Colonic mucosa (tissue), 4 donors: ENCODE data around the gene CHRDL2. TPM values are rescaled to one million over a fixed set of nuclear protein-coding genes. Genes with fewer than 3 reads are reported as not detected.

Experiments
- DNase-seq: peaks from one replicate; pipeline ENCODE4 v3.0.0-alpha.2; 2020
- H3K27ac ChIP-seq: fragments of 200-600 bp; one replicate; pipeline ENCODE4 v1.8.0; 2021
- H3K27me3 ChIP-seq: fragments of 200-600 bp; one replicate; pipeline ENCODE4 v1.8.0; 2021
- H3K36me3 ChIP-seq: fragments of 200-600 bp; one replicate; pipeline ENCODE4 v1.8.0; 2021
- H3K4me1 ChIP-seq: fragments of 200-600 bp; one replicate; pipeline ENCODE4 v1.8.0; 2021; ENCODE audit warnings: mild to moderate bottlenecking
- H3K4me3 ChIP-seq: fragments of 200-600 bp; one replicate; pipeline ENCODE4 v1.8.0; 2021
- H3K9ac ChIP-seq, 2 donors: one replicate each; pipeline ENCODE4 v1.7.0; 2013; ENCODE audit warnings: control low read depth in 2 of 2, low read depth in 2 of 2, low read length in 2 of 2
- H3K9me3 ChIP-seq: fragments of 200-600 bp; one replicate; pipeline ENCODE4 v1.8.0; 2021
- intact Hi-C: fragments of 100-400 bp; cut with DNase I; formaldehyde crosslinking; loops from one replicate; pipeline ENCODE4 v1.14.1; 2022
- total RNA-seq, 2 donors: library from RNA; stranded (reverse); fragmentation: NEBNext Ultra II Directional in 1 of 2; extraction: Animal tissue kit (Norgen Biotek cat#: 25700) in 1 of 2; gene quantifications; one replicate each; pipeline ENCODE4 v1.2.1, GENCODE V29; 2021
- TF ChIP-seq, protein P1 (sequence below): fragments of 200-600 bp; IDR thresholded peaks from one replicate; pipeline ENCODE4 v1.8.0; 2022; ENCODE audit warnings: antibody characterized with exemption, mild to moderate bottlenecking
- donor health status: healthy.
- donor health status: DM: no; HTN: no; CAD: no.
- donor health status: DM: no; HTN: no; CAD: no.

Gene CHRDL2
- total RNA-seq, 2 donors from 2014 or later = 0.42 to 26.5 TPM

DNA sequence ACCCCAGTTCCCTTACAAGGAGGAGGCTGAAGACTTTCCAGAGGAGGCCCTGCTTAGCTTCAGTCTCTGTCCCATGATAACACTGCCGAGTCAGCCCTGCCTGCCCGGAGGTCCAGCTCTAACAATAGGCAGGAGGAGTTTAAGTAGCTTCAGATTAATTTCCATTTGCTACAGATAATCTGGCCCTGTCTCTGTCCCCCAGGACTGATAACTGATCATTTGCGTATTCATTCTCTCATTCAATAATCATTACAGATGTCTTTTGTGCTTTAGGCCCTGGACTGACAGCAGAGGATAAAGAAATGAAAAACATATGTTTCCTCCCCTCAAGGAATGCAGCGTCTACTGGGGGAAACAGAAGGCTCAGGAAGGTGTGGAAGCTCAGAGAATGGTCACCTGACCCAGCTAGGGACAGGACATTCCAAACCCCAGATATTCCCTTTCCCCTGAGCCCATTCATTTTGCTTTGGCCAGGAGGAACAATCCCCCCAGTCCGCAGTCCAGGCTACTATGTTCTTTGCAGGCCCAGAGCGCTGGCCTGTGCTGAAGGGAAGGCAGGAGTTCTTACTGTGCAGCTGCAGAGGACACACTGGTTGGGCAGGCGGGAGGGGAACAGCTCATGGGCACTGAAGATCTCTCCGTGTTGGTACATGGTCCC is 20.8 kb downstream of the CHRDL2 start:
- Histone ChIP-seq H3K27me3 (no peaks in the 10 kb centered on the region), H3K4me1 (no peaks in the 10 kb centered on the region), H3K9ac (no peak overlapping the region), H3K4me3 (no peak overlapping the region), H3K36me3 (no peaks in the 10 kb centered on the region), H3K27ac (no peak overlapping the region), H3K9me3 (no peaks in the 10 kb centered on the region)
- no peak for DNase-seq
- intact Hi-C loops = no loop called here
- TF ChIP-seq, protein P1, sequence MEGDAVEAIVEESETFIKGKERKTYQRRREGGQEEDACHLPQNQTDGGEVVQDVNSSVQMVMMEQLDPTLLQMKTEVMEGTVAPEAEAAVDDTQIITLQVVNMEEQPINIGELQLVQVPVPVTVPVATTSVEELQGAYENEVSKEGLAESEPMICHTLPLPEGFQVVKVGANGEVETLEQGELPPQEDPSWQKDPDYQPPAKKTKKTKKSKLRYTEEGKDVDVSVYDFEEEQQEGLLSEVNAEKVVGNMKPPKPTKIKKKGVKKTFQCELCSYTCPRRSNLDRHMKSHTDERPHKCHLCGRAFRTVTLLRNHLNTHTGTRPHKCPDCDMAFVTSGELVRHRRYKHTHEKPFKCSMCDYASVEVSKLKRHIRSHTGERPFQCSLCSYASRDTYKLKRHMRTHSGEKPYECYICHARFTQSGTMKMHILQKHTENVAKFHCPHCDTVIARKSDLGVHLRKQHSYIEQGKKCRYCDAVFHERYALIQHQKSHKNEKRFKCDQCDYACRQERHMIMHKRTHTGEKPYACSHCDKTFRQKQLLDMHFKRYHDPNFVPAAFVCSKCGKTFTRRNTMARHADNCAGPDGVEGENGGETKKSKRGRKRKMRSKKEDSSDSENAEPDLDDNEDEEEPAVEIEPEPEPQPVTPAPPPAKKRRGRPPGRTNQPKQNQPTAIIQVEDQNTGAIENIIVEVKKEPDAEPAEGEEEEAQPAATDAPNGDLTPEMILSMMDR = no peak

DNA sequence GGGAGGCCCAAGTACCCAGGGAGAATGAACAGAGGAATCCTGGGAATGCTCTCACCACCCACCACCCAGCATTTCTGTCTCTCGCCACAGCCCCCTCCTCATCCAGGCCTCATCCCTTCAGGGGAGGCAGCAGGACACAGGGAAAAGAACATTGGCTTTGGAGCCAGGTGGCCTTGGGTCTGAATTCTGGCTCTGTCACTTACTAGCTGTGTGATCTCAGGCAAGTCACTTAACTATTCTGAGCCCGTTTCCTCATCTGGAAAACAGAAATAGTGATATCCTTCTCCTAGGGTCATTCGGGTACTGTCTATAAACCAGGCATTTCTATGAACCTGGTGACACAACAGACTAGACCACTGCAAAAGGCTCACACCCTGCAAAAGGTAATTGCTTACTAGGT is 22.1 kb downstream of the CHRDL2 start:
- no peaks in the 10 kb centered on the region for H3K9me3 ChIP-seq
- TF ChIP-seq, protein P1 = no peak
- no peak overlapping the region for H3K27ac ChIP-seq
- no peak for DNase-seq
- no peak overlapping the region for H3K4me3 ChIP-seq
- no peaks in the 10 kb centered on the region for H3K36me3 ChIP-seq
- H3K9ac ChIP-seq = no peak overlapping the region
- no peaks in the 10 kb centered on the region for H3K4me1 ChIP-seq
- intact Hi-C loops = no loop called here
- H3K27me3 ChIP-seq = no peaks in the 10 kb centered on the region

DNA sequence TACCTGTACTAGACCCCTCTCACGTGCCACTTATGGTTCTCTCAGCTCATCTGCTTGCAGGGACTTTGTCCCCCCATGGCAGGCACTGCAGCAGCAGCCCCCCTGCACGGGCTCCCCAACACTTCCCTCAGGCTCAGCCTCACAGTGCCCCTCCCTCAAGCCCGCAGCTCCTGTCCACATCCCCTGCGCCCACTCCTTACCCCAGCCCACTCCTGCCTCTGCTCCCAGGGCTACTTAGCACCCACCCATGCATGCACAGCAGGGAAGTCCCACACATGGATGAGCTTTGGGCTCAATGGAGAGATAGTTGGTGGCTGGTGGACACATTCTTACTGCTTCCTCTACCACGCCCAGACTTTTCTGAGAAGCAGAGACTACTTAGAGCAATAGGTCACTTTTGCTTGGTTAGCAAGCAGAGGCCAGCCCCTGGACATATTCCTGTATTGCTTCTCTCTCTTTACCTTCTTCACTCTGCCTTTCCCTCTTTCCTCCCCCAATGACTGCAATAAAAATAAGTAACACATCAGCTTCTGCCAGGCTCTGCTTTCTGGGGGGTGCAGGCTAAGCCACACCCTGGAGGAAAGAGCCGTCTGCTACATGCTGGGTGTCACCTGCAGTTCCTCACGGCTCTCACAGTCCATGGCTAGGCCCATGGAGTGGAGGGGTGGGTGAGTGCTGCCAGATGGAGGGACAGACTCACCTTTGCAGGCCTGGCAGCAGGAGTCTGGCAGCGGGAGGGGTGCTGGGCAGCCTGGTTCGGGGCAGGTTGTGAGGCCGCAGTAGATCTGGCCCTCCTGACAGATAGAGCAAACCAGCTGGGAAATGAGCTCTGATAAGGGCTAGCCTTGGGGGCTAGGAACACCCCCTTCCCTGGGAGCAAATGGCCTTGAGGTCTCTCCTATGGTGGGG is 23.4 kb downstream of the CHRDL2 start:
- intact Hi-C loops = no loop called here

DNA sequence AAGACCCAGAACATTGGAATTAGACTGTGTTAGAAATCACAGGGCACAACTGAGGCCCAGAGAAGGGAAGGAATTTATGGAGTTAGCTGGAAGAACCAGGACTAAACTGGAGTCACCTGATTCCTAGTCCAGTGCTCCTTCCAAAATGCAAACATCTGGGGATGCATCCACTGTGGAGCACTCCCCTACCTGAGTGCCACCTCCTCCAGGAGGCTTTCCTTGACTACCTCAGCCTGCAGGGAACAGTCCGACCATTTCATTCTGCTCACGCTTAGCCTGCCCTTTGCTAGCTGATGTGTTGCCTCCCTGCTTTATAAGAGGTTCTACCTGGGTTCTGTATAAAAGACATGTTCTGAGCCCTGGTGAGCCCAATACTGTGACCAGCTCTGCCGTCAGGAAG is 24.0 kb downstream of the CHRDL2 start:
- Histone ChIP-seq H3K4me3 (no peak overlapping the region), H3K36me3 (no peaks in the 10 kb centered on the region), H3K27ac (no peak overlapping the region), H3K9ac (no peak overlapping the region), H3K27me3 (no peaks in the 10 kb centered on the region), H3K4me1 (no peaks in the 10 kb centered on the region), H3K9me3 (no peaks in the 10 kb centered on the region)
- intact Hi-C loops = no loop called here
- DNase-seq = no peak
- TF ChIP-seq, protein P1 = no peak

More for the DNA sequence above, 23.4 kb downstream of the CHRDL2 start:
- Histone ChIP-seq H3K27ac (no peak overlapping the region), H3K36me3 (no peaks in the 10 kb centered on the region), H3K27me3 (no peaks in the 10 kb centered on the region), H3K4me1 (no peaks in the 10 kb centered on the region), H3K9ac (no peak overlapping the region), H3K9me3 (no peaks in the 10 kb centered on the region), H3K4me3 (no peak overlapping the region)
- DNase-seq = no peak
- TF ChIP-seq, protein P1 = no peak

DNA sequence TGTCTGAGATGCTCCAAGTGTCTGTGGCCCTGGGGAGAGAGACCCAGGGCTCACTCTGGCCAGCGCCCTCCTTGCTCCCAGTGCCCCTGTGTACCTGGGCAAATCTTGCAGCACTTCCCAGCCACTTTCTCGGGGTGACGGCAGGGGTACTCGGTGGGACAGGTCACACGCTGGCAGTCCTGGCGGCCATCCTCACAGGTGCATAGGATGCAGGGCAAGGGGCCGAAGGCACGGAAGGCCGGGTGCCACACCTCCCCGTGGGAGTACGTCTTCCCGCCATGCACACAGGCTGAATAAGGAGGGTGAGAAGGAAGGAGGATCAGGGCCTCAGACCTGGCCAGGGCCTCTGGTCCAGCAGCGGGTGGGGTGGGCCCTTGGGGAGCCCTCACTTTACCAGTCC is 28.0 kb downstream of the CHRDL2 start:
- Histone ChIP-seq H3K9me3 (no peaks in the 10 kb centered on the region), H3K4me3 (no peak overlapping the region), H3K36me3 (no peaks in the 10 kb centered on the region), H3K9ac (no peak overlapping the region), H3K4me1 (no peaks in the 10 kb centered on the region), H3K27me3 (no peaks in the 10 kb centered on the region), H3K27ac (no peak overlapping the region)
- TF ChIP-seq, protein P1 = no peak
- no peak for DNase-seq
- intact Hi-C loops = no loop called here
